ENCODE results near the gene UTP11. TPM values are rescaled to one million over a fixed set of nuclear protein-coding genes. Genes with fewer than 3 reads are reported as not detected.
"Not testable (repeated sequence)": the region's sequence is repeated elsewhere in the genome, so short reads cannot be mapped to it uniquely, and the experiment has no call there.

Gene UTP11
- total and polyA plus RNA-seq, 2 of the 8 experiments (the other 6 are each of a cell fraction or from before 2014, with no cell fraction given) = 19.5 to 60.5 TPM

GRCh38 chr1:38032992-38033391 lies 20.5 kb downstream of the UTP11 start:
- not testable (repeated sequence) for H3K9me3 ChIP-seq (ENCODE audit: insufficient read depth in 2 of 2, low read depth in 1 of 2, low read length in 1 of 2); H2BK120ac ChIP-seq (replicated peaks; ENCODE audit: low read depth, low read length); H4K8ac ChIP-seq (ENCODE audit: extremely low read depth, insufficient read depth, low read length); H3K79me2 ChIP-seq (ENCODE audit: control insufficient read depth in 1 of 2, insufficient read depth in 2 of 2, low read length in 2 of 2); H2AFZ ChIP-seq (ENCODE audit: low read length); H4K5ac ChIP-seq (ENCODE audit: insufficient read length, low read depth, low read length); DNase-seq (ENCODE audit: low read depth in 1 of 2, low spot score in 2 of 2); H3K56ac ChIP-seq (replicated peaks; ENCODE audit: insufficient read length, low read depth, low read length); H2AK5ac ChIP-seq (ENCODE audit: low read depth, low read length); H4K20me1 ChIP-seq (replicated peaks in 1 of 2; ENCODE audit: control insufficient read depth in 1 of 2, insufficient read depth in 2 of 2, low read length in 2 of 2); H2BK20ac ChIP-seq (ENCODE audit: low read length); H3K36me3 ChIP-seq (ENCODE audit: control insufficient read depth in 2 of 4, insufficient read depth in 4 of 4, low read length in 3 of 4); H3K23ac ChIP-seq (ENCODE audit: insufficient read length); H3K23me2 ChIP-seq (ENCODE audit: low read depth, low read length); H3K27ac ChIP-seq (ENCODE audit: low read depth, low read length); H3K18ac ChIP-seq (ENCODE audit: extremely low read depth, low read length); H3K14ac ChIP-seq (ENCODE audit: insufficient read length); H2BK5ac ChIP-seq (ENCODE audit: low read depth, low read length); H2BK12ac ChIP-seq (ENCODE audit: low read depth, low read length); H3K79me1 ChIP-seq (ENCODE audit: low read depth, low read length); H2BK15ac ChIP-seq (ENCODE audit: low read length); H4K91ac ChIP-seq (replicated peaks; ENCODE audit: insufficient read length, low read length); H3K4ac ChIP-seq (replicated peaks; ENCODE audit: insufficient read length, low read depth, low read length); FAIRE-seq; H3K27me3 ChIP-seq (replicated peaks in 1 of 4; ENCODE audit: control insufficient read depth in 3 of 4, extremely low read depth in 1 of 4, insufficient read depth in 3 of 4, low read length in 3 of 4); H3K4me3 ChIP-seq (ENCODE audit: extremely low read depth in 1 of 4, insufficient read depth in 2 of 4, low read depth in 3 of 4, low read length in 4 of 4); H3K4me2 ChIP-seq (ENCODE audit: insufficient read depth in 1 of 2, low read depth in 2 of 2, low read length in 2 of 2); H3K9ac ChIP-seq (replicated peaks in 1 of 4; ENCODE audit: extremely low read depth in 1 of 4, low read depth in 3 of 4, low read length in 3 of 4)
- peaks cover 12 to 28% (median 22%) of the 10 kb centered on the region in 4 experiments for H3K4me1 ChIP-seq (replicated peaks in 1 of 4; ENCODE audit: control insufficient read depth in 3 of 4, insufficient read depth in 4 of 4, low read length in 3 of 4)
- CTCF ChIA-PET (ENCODE audit: partially characterized antibody) = interaction anchor here (0.6 to 2.5 kb wide), 10 partner anchors 10 to 786 kb away, joined by 3 to 10 read pairs (median 4); no protein-coding TSS in a partner anchor
- whole genome bisulfite sequencing, 2 experiments (ENCODE audit: extremely low coverage in 1 of 2, insufficient coverage in 1 of 2, insufficient read length in 1 of 2, insufficient replicate concordance in 2 of 2, low coverage in 1 of 2, low lambda C conversion rate in 2 of 2, missing lambda C conversion rate in 1 of 2) = 93% methylated on average over 2 of the region's 2 CpGs; no CpG with 5 or more reads in 1 of the 2 experiments
- POLR2A ChIA-PET (ENCODE audit: partially characterized antibody) = interaction anchor here (1.4 kb wide), 2 partner anchors 20 to 225 kb away, joined by 3 read pairs; partner anchors contain the start of genes C1orf122 and YRDC
